Calu3 (cell line): Measurements from ENCODE around the gene CBL. TPM values are rescaled to one million over a fixed set of nuclear protein-coding genes. Genes with fewer than 3 reads are reported as not detected.
A peak's percentile ranks its signal among the peaks of the same experiment; 100 is the strongest.
"Not testable (repeated sequence)": the region's sequence is repeated elsewhere in the genome, so short reads cannot be mapped to it uniquely, and the experiment has no call there.

Experiments used
- BruUV-seq: library from RNA; stranded (reverse); fragments of 400-500 nt; replicated peaks from 2 replicates; lab custom pipeline; 2021; lab: Mats Ljungman, UMichigan
- CTCF ChIA-PET: fragments of 300-600 bp; sonication (Branson Sonifier 250); formaldehyde crosslinking; loops from one replicate; lab custom pipeline; 2022; ENCODE audit warnings: antibody characterized with exemption; lab: Charles Lee
- DNase-seq: peaks from one replicate; pipeline ENCODE4 v3.0.0; 2022
- H3K27ac Mint-ChIP-seq: one replicate; pipeline ENCODE4 v1.8.0; 2022; ENCODE audit warnings: mixed read lengths; ENCODE audit not compliant: unreplicated experiment
- H3K27me3 Mint-ChIP-seq: one replicate; pipeline ENCODE4 v1.8.0; 2022; ENCODE audit warnings: mixed read lengths; ENCODE audit not compliant: unreplicated experiment
- H3K36me3 Mint-ChIP-seq: one replicate; pipeline ENCODE4 v1.8.0; 2022; ENCODE audit warnings: mild to moderate bottlenecking, moderate library complexity, mixed read lengths; ENCODE audit not compliant: insufficient read depth, unreplicated experiment
- H3K4me1 Mint-ChIP-seq: one replicate; pipeline ENCODE4 v1.8.0; 2022; ENCODE audit warnings: mild to moderate bottlenecking, low read depth, mixed read lengths; ENCODE audit not compliant: unreplicated experiment
- H3K4me3 Mint-ChIP-seq: one replicate; pipeline ENCODE4 v1.8.0; 2022; ENCODE audit warnings: mild to moderate bottlenecking, low read depth, moderate library complexity, mixed read lengths; ENCODE audit not compliant: unreplicated experiment
- H3K9me3 Mint-ChIP-seq: one replicate; pipeline ENCODE4 v1.8.0; 2022; ENCODE audit warnings: low read depth, mixed read lengths; ENCODE audit not compliant: unreplicated experiment
- intact Hi-C: fragments of 100-400 bp; cut with micrococcal nuclease; formaldehyde crosslinking; loops from one replicate; pipeline ENCODE4 v1.10.0; 2022; ENCODE audit not compliant: unreplicated experiment
- total RNA-seq: library from RNA; stranded (reverse); gene quantifications from 2 replicates; pipeline ENCODE4 v1.2.3, GENCODE V29; 2022
- TF ChIP-seq, protein P1 (sequence below): fragments of 200-600 bp; IDR thresholded peaks from one replicate; pipeline ENCODE4 v1.8.0; 2022; ENCODE audit warnings: antibody characterized with exemption; ENCODE audit not compliant: unreplicated experiment

CBL gene
- total RNA-seq, 1 experiment from 2014 or later, result 15.9 TPM

- TF ChIP-seq, protein P1, sequence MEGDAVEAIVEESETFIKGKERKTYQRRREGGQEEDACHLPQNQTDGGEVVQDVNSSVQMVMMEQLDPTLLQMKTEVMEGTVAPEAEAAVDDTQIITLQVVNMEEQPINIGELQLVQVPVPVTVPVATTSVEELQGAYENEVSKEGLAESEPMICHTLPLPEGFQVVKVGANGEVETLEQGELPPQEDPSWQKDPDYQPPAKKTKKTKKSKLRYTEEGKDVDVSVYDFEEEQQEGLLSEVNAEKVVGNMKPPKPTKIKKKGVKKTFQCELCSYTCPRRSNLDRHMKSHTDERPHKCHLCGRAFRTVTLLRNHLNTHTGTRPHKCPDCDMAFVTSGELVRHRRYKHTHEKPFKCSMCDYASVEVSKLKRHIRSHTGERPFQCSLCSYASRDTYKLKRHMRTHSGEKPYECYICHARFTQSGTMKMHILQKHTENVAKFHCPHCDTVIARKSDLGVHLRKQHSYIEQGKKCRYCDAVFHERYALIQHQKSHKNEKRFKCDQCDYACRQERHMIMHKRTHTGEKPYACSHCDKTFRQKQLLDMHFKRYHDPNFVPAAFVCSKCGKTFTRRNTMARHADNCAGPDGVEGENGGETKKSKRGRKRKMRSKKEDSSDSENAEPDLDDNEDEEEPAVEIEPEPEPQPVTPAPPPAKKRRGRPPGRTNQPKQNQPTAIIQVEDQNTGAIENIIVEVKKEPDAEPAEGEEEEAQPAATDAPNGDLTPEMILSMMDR, result no peak
- peaks cover 12% of the 10 kb centered on the region for H3K27me3 Mint-ChIP-seq
- BruUV-seq, result no TSS peak
- peaks cover 9% of the 10 kb centered on the region for H3K4me1 Mint-ChIP-seq
- H3K4me3 Mint-ChIP-seq, result no peak overlapping the region
- DNase-seq, result no peak
- no peak overlapping the region for H3K27ac Mint-ChIP-seq
- CTCF ChIA-PET, result no interaction called here
- H3K36me3 Mint-ChIP-seq, result peaks cover 6% of the 10 kb centered on the region
- intact Hi-C loops, result loop anchor here (5.0 kb wide), 1 partner anchor 93 kb away; the partner anchor contains the start of gene DPAGT1
- H3K9me3 Mint-ChIP-seq, result no peaks in the 10 kb centered on the region
Measured at GRCh38 chr11:119194811-119195440, 11.2 kb upstream of the CBL start.

- Mint-ChIP-seq H3K4me1 (peaks cover 9% of the 10 kb centered on the region), H3K27ac (no peak overlapping the region), H3K27me3 (peaks cover 12% of the 10 kb centered on the region), H3K9me3 (no peaks in the 10 kb centered on the region), H3K4me3 (no peak overlapping the region), H3K36me3 (peaks cover 6% of the 10 kb centered on the region)
- CTCF ChIA-PET, result interaction anchor here (1.0 to 1.5 kb wide), 3 partner anchors 93 to 128 kb away, joined by 3 to 5 read pairs (median 4); partner anchors contain the start of gene VPS11
- peak; percentile 31 for DNase-seq
- BruUV-seq, result no TSS peak
- intact Hi-C loops, result loop anchor here (2.0 to 5.0 kb wide), 2 partner anchors 51 to 93 kb away; partner anchors contain the start of gene DPAGT1
- TF ChIP-seq, protein P1, result no peak
Measured at GRCh38 chr11:119195680-119196079, 10.5 kb upstream of the CBL start.

- H3K4me1 Mint-ChIP-seq, result peaks cover 9% of the 10 kb centered on the region
- no TSS peak for BruUV-seq
- peaks cover 12% of the 10 kb centered on the region for H3K27me3 Mint-ChIP-seq
- peaks cover 6% of the 10 kb centered on the region for H3K36me3 Mint-ChIP-seq
- TF ChIP-seq, protein P1, result peak; percentile 40
- CTCF ChIA-PET, result interaction anchor here (0.6 to 1.5 kb wide), 7 partner anchors 9 to 130 kb away, joined by 3 to 5 read pairs (median 3); partner anchors contain the start of genes CBL, NLRX1 and VPS11
- no peak overlapping the region for H3K27ac Mint-ChIP-seq
- peak; percentile 71 for DNase-seq
- H3K4me3 Mint-ChIP-seq, result no peak overlapping the region
- H3K9me3 Mint-ChIP-seq, result no peaks in the 10 kb centered on the region
- intact Hi-C loops, result loop anchor here (2.0 to 5.0 kb wide), 2 partner anchors 52 to 95 kb away; partner anchors contain the start of gene DPAGT1
Measured at GRCh38 chr11:119196833-119197483, 9.2 kb upstream of the CBL start.

DNA sequence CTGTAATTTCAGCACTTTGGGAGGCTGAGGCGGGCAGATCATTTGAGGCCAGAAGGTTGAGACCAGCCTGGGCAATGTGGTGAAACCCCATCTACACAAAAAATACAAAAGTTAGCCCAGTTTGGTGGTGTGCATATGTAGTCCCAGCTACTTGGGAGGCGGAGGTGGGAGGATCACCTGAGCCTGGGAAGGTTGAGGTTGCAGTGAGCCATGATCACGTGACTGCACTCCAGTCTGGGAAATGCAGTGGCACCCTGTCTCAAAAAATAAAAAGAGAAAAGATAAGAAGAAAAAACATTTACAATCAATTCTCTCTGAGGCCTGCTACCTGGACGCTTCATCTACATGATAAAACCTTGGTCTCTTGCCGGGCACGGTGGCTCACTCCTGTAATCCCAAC, 7.2 kb upstream of the CBL start:
- DNase-seq, result no peak
- CTCF ChIA-PET, result no interaction called here
- Mint-ChIP-seq H3K36me3 (peaks cover 6% of the 10 kb centered on the region), H3K9me3 (no peaks in the 10 kb centered on the region), H3K4me1 (peaks cover 9% of the 10 kb centered on the region), H3K27me3 (peaks cover 12% of the 10 kb centered on the region), H3K4me3 (no peak overlapping the region), H3K27ac (no peak overlapping the region)
- intact Hi-C loops, result loop anchor here (5.0 kb wide), 1 partner anchor 97 kb away; the partner anchor contains the start of gene DPAGT1
- no TSS peak for BruUV-seq
- TF ChIP-seq, protein P1, result no peak

DNA sequence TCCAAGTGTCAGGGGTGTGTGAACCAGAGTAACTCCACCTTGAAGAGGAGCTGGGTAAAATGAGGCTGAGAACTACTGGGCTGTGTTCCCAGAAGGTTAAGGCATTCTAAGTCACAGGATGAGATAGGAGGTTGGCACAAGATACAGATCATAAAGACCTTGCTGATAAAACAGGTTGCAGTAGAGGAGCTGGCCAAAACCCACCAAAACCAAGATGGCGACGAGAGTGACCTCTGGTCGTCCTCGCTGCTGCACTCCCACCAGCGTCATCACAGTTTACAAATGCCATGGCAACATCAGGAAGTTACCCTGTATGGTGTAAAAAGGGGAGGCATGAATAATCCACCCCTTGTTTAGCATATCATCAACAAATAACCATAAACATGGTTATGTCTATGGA, 4.9 kb upstream of the CBL start:
- CTCF ChIA-PET, H3K36me3 Mint-ChIP-seq, H3K27me3 Mint-ChIP-seq, H3K4me1 Mint-ChIP-seq, DNase-seq, BruUV-seq, H3K27ac Mint-ChIP-seq, H3K4me3 Mint-ChIP-seq, intact Hi-C loops, H3K9me3 Mint-ChIP-seq: not testable (repeated sequence)
